GM18505 (cell line): ENCODE data around the gene HPX.
"Not testable (repeated sequence)": the region's sequence is repeated elsewhere in the genome, so short reads cannot be mapped to it uniquely, and the experiment has no call there.

Experiments used
- ATAC-seq: cut with Tn5 transposase; IDR thresholded peaks from one replicate; pipeline ENCODE4 v1.9.1; 2021; ENCODE audit not compliant: unreplicated experiment
- POLR2A ChIP-seq: IDR thresholded peaks from 4 replicates; pipeline ENCODE4 v1.6.1; 2011; ENCODE audit warnings: borderline replicate concordance; ENCODE audit not compliant: insufficient read depth, insufficient read length; ENCODE audit errors: extremely low read depth

HPX gene

DNA sequence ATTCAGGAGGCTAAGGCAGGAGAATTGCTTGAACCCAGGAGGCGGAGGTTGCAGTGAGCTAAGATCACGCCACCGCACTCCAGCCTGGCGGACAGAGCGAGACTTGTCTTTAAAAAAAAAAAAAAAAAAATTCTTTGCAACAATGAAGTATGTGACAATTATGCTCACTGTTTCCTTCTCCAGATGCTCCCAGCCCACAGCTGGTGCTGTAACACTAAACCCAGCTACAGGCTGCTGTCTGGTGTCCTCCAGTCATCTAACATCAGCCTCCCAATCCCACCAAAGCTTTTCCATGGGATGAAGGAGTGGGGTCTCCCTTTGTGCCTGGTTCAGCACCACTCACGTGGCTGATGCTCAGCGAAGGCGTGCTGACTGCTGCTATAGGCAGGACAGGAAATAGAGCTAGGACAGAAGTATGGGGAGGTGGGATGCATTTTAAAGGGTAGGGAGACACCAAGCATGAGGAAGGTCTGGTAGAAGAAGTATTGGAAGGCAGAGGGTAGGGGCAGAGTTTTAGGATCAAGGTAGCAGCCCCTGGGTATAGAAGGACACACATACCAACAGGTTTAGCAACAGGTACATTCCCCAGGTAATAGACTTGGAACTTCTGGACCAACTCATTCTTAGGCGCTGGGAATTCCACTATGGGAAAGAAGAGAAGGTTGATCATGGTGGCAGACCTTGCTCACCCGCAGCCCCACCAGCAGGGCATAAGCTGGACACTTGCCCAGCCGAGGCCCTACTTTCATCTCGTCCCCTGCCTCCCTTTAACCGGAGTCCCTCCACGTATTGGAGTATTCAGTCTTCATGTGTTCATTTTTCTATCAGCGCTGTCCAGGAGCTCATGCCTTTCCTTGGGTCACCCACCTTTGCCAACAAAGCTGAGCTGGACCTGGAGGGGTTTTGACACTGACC lies 40.1 kb downstream of the HPX start:
- ATAC-seq = no peak
- no peak for TF ChIP-seq POLR2A

GRCh38 chr11:6397636-6398035 lies 43.2 kb downstream of the HPX start:
- no peak for ATAC-seq

DNA sequence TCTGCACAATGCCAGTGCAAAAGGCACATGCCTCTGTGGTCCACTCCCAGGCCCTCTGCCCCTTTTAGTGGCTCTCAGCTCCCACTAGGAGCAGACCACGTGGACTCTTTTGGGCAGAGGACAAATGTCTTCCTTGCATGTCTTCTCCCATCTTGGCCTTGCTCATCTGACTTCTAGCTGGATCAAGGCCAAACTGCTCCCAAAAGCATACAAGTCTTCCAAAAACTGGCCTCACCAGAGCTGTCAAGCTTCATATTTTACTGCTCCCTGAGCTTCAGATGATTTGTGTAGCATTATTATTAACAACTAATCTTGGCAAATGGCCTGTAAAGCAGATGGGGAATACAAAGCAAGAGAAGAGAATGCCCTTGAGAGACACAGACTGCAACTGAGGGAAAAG lies 43.6 kb downstream of the HPX start:
- no peak for TF ChIP-seq POLR2A
- ATAC-seq = no peak

More at GRCh38 chr11:6397636-6398035, 43.2 kb downstream of the HPX start:
- no peak for TF ChIP-seq POLR2A

GRCh38 chr11:6395470-6396060 lies 45.2 kb downstream of the HPX start:
- TF ChIP-seq POLR2A = no peak
- no peak for ATAC-seq

DNA sequence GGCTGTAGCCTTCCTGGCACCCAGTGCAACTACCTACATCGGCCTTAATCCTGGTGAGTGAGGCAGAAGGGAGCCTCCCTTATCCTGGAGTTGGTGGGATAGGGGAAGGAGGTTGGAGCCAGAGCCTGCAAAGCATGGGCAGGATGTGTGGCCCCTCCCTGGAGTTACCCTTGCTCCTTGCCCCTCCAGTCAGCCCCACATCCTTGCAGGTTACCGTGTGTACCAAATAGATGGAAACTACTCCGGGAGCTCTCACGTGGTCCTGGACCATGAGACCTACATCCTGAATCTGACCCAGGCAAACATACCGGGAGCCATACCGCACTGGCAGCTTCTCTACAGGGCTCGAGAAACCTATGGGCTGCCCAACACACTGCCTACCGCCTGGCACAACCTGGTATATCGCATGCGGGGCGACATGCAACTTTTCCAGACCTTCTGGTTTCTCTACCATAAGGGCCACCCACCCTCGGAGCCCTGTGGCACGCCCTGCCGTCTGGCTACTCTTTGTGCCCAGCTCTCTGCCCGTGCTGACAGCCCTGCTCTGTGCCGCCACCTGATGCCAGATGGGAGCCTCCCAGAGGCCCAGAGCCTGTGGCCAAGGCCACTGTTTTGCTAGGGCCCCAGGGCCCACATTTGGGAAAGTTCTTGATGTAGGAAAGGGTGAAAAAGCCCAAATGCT lies 46.7 kb downstream of the HPX start:
- TF ChIP-seq POLR2A = no peak
- no peak for ATAC-seq

DNA sequence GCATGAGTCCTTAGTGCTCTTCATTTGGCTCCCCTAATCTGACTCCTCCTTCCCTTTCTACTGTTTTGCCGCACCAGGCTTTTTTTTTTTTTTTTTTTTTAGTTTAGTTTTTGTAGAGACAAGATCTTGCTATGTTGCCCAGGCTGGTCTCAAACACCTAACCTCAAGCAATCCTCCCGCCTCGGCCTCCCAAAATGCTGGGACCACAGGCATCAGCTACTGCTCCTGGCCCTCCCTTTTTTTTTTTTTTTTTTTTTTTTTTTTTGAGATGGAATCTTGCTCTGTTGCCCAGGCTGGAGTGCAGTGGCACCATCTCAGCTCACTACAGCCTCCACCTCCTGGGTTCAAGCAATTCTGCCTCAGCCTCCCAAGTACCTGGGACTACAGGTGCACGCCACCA lies 48.5 kb downstream of the HPX start:
- ATAC-seq = not testable (repeated sequence)

DNA sequence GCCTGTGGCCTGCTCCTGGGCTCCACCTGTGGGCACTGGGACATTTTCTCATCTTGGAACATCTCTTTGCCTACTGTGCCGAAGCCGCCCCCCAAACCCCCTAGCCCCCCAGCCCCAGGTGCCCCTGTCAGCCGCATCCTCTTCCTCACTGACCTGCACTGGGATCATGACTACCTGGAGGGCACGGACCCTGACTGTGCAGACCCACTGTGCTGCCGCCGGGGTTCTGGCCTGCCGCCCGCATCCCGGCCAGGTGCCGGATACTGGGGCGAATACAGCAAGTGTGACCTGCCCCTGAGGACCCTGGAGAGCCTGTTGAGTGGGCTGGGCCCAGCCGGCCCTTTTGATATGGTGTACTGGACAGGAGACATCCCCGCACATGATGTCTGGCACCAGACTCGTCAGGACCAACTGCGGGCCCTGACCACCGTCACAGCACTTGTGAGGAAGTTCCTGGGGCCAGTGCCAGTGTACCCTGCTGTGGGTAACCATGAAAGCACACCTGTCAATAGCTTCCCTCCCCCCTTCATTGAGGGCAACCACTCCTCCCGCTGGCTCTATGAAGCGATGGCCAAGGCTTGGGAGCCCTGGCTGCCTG lies 49.2 kb downstream of the HPX start:
- TF ChIP-seq POLR2A = no peak
- ATAC-seq = no peak

DNA sequence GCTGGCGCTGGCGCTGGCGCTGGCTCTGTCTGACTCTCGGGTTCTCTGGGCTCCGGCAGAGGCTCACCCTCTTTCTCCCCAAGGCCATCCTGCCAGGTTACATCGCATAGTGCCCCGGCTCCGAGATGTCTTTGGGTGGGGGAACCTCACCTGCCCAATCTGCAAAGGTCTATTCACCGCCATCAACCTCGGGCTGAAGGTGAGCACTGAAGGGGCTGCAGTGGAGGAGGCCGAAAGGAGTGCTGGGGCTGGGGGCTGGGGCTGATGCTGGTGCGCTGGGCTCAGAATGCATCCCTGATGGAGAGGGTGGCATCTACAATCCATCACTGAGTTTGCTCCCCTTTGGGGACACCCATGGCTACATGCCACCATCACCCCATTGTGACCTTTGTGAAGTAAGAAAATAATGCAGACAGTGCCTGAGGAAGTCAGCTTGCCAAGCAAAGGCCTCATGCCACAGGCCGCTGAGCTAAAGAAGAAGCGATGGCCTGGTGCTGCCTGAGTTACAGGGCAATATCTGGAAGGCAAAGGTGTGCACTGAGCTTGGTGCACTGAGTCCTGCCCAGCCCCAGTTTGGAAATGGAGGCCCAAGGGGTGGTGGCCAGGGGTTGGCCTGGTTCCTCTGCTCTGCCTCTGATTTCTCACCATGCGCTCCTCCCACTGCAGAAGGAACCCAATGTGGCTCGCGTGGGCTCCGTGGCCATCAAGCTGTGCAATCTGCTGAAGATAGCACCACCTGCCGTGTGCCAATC lies 49.9 kb downstream of the HPX start:
- ATAC-seq = peak; percentile 5
- no peak for TF ChIP-seq POLR2A

GRCh38 chr11:6389905-6390717 lies 50.7 kb downstream of the HPX start, which contains the start of gene SMPD1:
Gene SMPD1 (plus strand): TSS chr11:6390474. CDS start chr11:6390599, 125 bp downstream.
- peak; percentile 96 for ATAC-seq
- peak; percentile 87 for TF ChIP-seq POLR2A

DNA sequence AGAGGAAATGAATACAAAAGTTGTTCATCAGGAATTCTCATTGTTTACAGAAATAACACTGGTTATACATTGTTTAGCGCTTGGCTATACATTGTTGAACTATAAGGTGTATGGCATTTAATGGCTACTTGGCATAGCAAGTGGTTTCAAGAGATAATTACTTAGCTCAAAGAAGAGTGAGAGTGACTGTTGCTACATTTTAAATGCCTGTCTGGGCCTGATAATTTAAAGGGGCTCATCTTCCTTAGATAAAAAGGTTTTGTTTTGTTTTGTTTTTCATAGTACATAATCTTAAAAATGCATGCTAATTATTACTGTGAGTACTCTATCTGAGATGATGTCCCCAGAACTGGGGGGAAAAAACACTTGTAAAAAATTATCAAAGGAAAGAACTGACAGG lies 52.0 kb downstream of the HPX start:
- ATAC-seq = no peak

GRCh38 chr11:6387811-6388599 lies 52.8 kb downstream of the HPX start:
- TF ChIP-seq POLR2A = no peak
- ATAC-seq = no peak

More for the DNA sequence above, 52.0 kb downstream of the HPX start:
- TF ChIP-seq POLR2A = no peak

- ATAC-seq = no peak
- TF ChIP-seq POLR2A = no peak
These were observed 55.6 kb downstream of the HPX start for GRCh38 chr11:6385046-6385777.
